ENCODE data around the gene DAGLB. TPM values are rescaled to one million over a fixed set of nuclear protein-coding genes. Genes with fewer than 3 reads are reported as not detected.

Gene DAGLB
- total RNA-seq (20.9 and 22.3 TPM in 2 replicates), polyA plus RNA-seq (18.9 and 27.0 TPM in 2 replicates)

- H3K9me3 ChIP-seq (ENCODE audit: low read depth), result no peaks in the 10 kb centered on the region
- no peaks in the 10 kb centered on the region for H3K4me1 ChIP-seq (ENCODE audit: low read depth)
- H3K27me3 ChIP-seq, result no peaks in the 10 kb centered on the region
- peak; percentile 94 to 96 for DNase-seq (ENCODE audit: low read depth in 1 of 2, low spot score in 1 of 2)
- no peak for TF ChIP-seq CTCF (IDR thresholded peaks at IDR 0.05; ENCODE audit: low read depth, low read length)
- peaks cover 11% of the 10 kb centered on the region for H3K36me3 ChIP-seq
- peak within 1 kb of the TSS; percentile 77 for H3K4me3 ChIP-seq
- H3K27ac ChIP-seq, result peak within 1 kb of the TSS; percentile 82
Measured at GRCh38 chr7:6447581-6448199, at the start of gene DAGLB. Gene DAGLB (minus strand): TSS chr7:6447954. CDS start chr7:6447842, 112 bp downstream.

- Histone ChIP-seq H3K27me3 (no peaks in the 10 kb centered on the region), H3K4me3 (no peak overlapping the region), H3K4me1 (ENCODE audit: low read depth) (no peaks in the 10 kb centered on the region), H3K9me3 (ENCODE audit: low read depth) (no peaks in the 10 kb centered on the region), H3K27ac (no peak overlapping the region), H3K36me3 (no peaks in the 10 kb centered on the region)
- no peak for DNase-seq (ENCODE audit: low read depth in 1 of 2, low spot score in 1 of 2)
- TF ChIP-seq CTCF (IDR thresholded peaks at IDR 0.05; ENCODE audit: low read depth, low read length), result no peak
Measured at GRCh38 chr7:6497637-6497905, 49.8 kb upstream of the DAGLB start.

- H3K4me3 ChIP-seq, result no peak overlapping the region
- H3K27me3 ChIP-seq, result no peaks in the 10 kb centered on the region
Measured at GRCh38 chr7:6496842-6497636, 49.3 kb upstream of the DAGLB start.

GRCh38 chr7:6495597-6496262 lies 48.0 kb upstream of the DAGLB start:
- Histone ChIP-seq H3K4me3 (no peak overlapping the region), H3K4me1 (ENCODE audit: low read depth) (no peaks in the 10 kb centered on the region), H3K9me3 (ENCODE audit: low read depth) (no peaks in the 10 kb centered on the region), H3K27ac (no peak overlapping the region), H3K27me3 (no peaks in the 10 kb centered on the region), H3K36me3 (no peaks in the 10 kb centered on the region)
- no peak for DNase-seq (ENCODE audit: low read depth in 1 of 2, low spot score in 1 of 2)
- TF ChIP-seq CTCF (IDR thresholded peaks at IDR 0.05; ENCODE audit: low read depth, low read length), result no peak

More at GRCh38 chr7:6496842-6497636, 49.3 kb upstream of the DAGLB start:
- Histone ChIP-seq H3K9me3 (ENCODE audit: low read depth) (no peaks in the 10 kb centered on the region), H3K27ac (no peak overlapping the region), H3K4me1 (ENCODE audit: low read depth) (no peaks in the 10 kb centered on the region), H3K36me3 (no peaks in the 10 kb centered on the region)
- TF ChIP-seq CTCF (IDR thresholded peaks at IDR 0.05; ENCODE audit: low read depth, low read length), result no peak
- no peak for DNase-seq (ENCODE audit: low read depth in 1 of 2, low spot score in 1 of 2)

GRCh38 chr7:6494365-6494764 lies 46.6 kb upstream of the DAGLB start:
- Histone ChIP-seq H3K4me3 (no peak overlapping the region), H3K27ac (no peak overlapping the region), H3K9me3 (ENCODE audit: low read depth) (no peaks in the 10 kb centered on the region), H3K36me3 (no peaks in the 10 kb centered on the region), H3K4me1 (ENCODE audit: low read depth) (no peaks in the 10 kb centered on the region), H3K27me3 (no peaks in the 10 kb centered on the region)
- TF ChIP-seq CTCF (IDR thresholded peaks at IDR 0.05; ENCODE audit: low read depth, low read length), result no peak
- no peak for DNase-seq (ENCODE audit: low read depth in 1 of 2, low spot score in 1 of 2)

Measured in cardiac muscle cell (in vitro differentiated cells and primary cell).